HL-60 (cell line): ENCODE data around the gene RPL10.

Source experiments
- DNase-seq, 2 experiments: peaks; one replicate each; pipeline ENCODE4 v3.0.0-alpha.2; 2010 to 2020; ENCODE audit warnings: low read depth in 1 of 2, low spot score in 1 of 2
- H3K27ac ChIP-seq: fragments of 250-450 bp; sonication (Bioruptor Pico); replicated peaks from 2 replicates; pipeline ENCODE4 v1.5.1; 2020; ENCODE audit warnings: mild to moderate bottlenecking, moderate library complexity
- H3K27me3 ChIP-seq: fragments of 250-450 bp; sonication (Bioruptor Pico); 2 replicates; pipeline ENCODE4 v1.5.1; 2021; ENCODE audit warnings: mild to moderate bottlenecking, moderate library complexity; ENCODE audit not compliant: insufficient read depth, poor library complexity, severe bottlenecking
- H3K4me3 ChIP-seq: replicated peaks from 2 replicates; pipeline ENCODE4 v1.5.1; 2011; ENCODE audit warnings: mild to moderate bottlenecking, control low read depth, low read length; ENCODE audit not compliant: insufficient read depth
- GABPA ChIP-seq: IDR thresholded peaks from 2 replicates; pipeline ENCODE4 v1.6.1; 2012; ENCODE audit warnings: low read depth
- POLR2AphosphoS5 ChIP-seq: IDR thresholded peaks from 2 replicates; pipeline ENCODE4 v1.6.1; 2012; ENCODE audit warnings: low read depth
- SPI1 ChIP-seq: IDR thresholded peaks from 2 replicates; pipeline ENCODE4 v1.6.1; 2012; ENCODE audit warnings: low read depth, mild to moderate bottlenecking, borderline replicate concordance
- TF ChIP-seq, protein P1 (sequence below): IDR thresholded peaks from 2 replicates; pipeline ENCODE4 v1.6.1; 2012; ENCODE audit warnings: low read depth; ENCODE audit not compliant: insufficient replicate concordance
- TF ChIP-seq, protein P2 (sequence below): IDR thresholded peaks from one replicate; pipeline ENCODE4 v1.5.1; 2011; ENCODE audit warnings: low read length, control low read depth, inconsistent platforms; ENCODE audit not compliant: insufficient read depth

RPL10 gene

DNA sequence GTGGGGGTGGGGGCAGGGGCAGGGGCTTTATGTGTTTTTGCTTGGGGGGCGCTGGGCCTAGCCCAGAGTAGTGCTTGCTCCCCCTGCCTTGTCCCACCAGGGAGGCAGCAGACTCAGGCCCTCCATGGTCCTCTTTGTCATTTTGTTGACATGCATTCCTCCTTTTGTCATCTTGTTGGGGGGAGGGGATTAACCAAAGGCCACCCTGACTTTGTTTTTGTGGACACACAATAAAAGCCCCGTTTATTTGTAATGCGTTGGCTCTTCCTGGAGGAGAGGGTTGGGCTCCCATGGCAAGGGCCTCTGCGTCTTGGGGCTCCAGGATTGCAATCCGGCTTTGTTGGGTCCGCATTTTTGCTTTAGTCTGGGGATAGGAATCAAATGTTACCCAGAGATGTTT is 16.9 kb upstream of the RPL10 start:
- H3K27ac ChIP-seq, result no peak overlapping the region
- H3K4me3 ChIP-seq, result no peak overlapping the region

DNA sequence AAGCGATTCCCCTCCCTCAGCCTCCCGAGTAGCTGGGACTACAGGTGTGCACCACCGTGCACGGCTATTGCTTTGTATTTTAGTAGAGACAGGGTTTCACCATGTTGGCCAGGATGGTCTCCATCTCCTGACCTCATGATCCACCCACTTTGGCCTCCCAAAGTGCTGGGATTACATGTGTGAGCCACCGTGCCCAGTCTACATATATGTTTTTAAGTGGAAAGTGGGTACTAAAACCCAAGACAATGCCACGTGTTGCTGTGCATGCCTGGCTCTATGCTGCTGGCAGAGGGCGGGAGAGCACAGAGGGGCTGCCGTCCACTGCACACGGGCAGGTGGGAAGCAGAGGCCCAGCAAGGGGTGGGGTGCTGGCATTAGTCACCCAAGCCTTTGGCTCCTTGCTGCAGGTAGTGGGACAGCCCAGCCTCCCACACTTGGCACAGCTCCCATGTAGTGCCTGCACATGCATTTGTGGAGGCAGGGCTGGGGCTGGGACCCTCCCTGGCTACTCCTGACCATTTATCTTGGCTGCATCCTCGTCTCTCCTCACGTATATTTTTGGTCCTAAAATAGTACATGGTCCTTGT is 15.6 kb upstream of the RPL10 start:
- Histone ChIP-seq H3K4me3 (no peak overlapping the region), H3K27ac (no peak overlapping the region), H3K27me3 (no peaks in the 10 kb centered on the region)
- TF ChIP-seq, protein P1, sequence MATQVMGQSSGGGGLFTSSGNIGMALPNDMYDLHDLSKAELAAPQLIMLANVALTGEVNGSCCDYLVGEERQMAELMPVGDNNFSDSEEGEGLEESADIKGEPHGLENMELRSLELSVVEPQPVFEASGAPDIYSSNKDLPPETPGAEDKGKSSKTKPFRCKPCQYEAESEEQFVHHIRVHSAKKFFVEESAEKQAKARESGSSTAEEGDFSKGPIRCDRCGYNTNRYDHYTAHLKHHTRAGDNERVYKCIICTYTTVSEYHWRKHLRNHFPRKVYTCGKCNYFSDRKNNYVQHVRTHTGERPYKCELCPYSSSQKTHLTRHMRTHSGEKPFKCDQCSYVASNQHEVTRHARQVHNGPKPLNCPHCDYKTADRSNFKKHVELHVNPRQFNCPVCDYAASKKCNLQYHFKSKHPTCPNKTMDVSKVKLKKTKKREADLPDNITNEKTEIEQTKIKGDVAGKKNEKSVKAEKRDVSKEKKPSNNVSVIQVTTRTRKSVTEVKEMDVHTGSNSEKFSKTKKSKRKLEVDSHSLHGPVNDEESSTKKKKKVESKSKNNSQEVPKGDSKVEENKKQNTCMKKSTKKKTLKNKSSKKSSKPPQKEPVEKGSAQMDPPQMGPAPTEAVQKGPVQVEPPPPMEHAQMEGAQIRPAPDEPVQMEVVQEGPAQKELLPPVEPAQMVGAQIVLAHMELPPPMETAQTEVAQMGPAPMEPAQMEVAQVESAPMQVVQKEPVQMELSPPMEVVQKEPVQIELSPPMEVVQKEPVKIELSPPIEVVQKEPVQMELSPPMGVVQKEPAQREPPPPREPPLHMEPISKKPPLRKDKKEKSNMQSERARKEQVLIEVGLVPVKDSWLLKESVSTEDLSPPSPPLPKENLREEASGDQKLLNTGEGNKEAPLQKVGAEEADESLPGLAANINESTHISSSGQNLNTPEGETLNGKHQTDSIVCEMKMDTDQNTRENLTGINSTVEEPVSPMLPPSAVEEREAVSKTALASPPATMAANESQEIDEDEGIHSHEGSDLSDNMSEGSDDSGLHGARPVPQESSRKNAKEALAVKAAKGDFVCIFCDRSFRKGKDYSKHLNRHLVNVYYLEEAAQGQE, result no peak
- TF ChIP-seq POLR2AphosphoS5 (no peak), SPI1 (no peak), GABPA (no peak)
- TF ChIP-seq, protein P2, sequence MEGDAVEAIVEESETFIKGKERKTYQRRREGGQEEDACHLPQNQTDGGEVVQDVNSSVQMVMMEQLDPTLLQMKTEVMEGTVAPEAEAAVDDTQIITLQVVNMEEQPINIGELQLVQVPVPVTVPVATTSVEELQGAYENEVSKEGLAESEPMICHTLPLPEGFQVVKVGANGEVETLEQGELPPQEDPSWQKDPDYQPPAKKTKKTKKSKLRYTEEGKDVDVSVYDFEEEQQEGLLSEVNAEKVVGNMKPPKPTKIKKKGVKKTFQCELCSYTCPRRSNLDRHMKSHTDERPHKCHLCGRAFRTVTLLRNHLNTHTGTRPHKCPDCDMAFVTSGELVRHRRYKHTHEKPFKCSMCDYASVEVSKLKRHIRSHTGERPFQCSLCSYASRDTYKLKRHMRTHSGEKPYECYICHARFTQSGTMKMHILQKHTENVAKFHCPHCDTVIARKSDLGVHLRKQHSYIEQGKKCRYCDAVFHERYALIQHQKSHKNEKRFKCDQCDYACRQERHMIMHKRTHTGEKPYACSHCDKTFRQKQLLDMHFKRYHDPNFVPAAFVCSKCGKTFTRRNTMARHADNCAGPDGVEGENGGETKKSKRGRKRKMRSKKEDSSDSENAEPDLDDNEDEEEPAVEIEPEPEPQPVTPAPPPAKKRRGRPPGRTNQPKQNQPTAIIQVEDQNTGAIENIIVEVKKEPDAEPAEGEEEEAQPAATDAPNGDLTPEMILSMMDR, result no peak
- DNase-seq, result no peak

More for the DNA sequence above, 16.9 kb upstream of the RPL10 start:
- TF ChIP-seq SPI1, result no peak
- no peak for TF ChIP-seq GABPA
- TF ChIP-seq POLR2AphosphoS5, result no peak
- TF ChIP-seq, protein P1, result no peak
- TF ChIP-seq, protein P2, result no peak
- H3K27me3 ChIP-seq, result no peaks in the 10 kb centered on the region
- DNase-seq, result no peak

DNA sequence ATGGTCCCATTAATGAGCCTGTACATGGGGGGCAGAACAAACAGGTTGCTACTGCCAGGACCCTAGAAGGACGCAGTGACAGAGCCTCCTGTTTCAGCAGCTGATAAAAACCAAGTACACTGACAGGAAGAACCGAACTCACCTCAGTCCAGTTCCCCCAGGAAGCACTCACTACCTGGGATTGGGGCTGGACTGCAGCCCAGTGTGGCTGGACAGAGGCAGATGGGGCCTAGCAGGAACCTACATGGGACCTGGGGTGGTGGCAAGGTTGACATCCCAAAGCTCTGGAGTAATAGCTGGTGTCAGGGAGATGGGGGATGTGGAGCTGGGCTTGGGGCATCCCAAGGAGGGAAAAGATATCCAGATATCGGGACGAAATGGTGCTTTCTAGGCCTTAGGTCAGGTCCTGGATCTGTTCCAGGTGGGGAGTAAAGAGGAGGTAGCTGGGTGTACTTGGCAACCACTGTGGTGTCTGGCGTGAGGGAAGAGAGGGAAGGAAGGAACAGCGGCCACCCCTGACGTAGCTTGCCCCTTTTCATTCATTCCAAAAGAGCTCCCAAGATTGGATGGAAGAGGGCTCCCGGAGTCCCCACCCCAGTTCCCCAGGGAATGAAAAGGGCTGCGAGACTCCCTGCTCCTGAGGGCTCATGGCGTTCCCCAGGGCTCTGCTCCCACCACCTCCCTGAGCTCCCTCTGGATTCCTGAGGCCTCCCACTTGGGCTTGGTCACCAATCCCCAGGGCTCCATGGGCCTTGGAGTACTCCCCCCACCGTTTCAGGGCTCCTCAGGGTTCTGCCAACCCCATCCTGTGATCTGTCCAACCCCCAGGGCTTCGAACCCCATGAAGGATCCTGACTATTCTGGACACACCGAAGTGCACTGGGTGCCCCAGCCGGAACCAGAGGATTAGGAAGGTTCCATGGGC is 14.6 kb upstream of the RPL10 start:
- TF ChIP-seq, protein P1, result no peak
- TF ChIP-seq, protein P2, result no peak
- no peak for TF ChIP-seq SPI1
- TF ChIP-seq GABPA, result no peak
- TF ChIP-seq POLR2AphosphoS5, result no peak
- no peak for DNase-seq
- no peak overlapping the region for H3K4me3 ChIP-seq
- H3K27me3 ChIP-seq, result no peaks in the 10 kb centered on the region
- H3K27ac ChIP-seq, result peak overlapping the region; percentile 55
